Measurements from ENCODE around the gene IL32.

Gene IL32

DNA sequence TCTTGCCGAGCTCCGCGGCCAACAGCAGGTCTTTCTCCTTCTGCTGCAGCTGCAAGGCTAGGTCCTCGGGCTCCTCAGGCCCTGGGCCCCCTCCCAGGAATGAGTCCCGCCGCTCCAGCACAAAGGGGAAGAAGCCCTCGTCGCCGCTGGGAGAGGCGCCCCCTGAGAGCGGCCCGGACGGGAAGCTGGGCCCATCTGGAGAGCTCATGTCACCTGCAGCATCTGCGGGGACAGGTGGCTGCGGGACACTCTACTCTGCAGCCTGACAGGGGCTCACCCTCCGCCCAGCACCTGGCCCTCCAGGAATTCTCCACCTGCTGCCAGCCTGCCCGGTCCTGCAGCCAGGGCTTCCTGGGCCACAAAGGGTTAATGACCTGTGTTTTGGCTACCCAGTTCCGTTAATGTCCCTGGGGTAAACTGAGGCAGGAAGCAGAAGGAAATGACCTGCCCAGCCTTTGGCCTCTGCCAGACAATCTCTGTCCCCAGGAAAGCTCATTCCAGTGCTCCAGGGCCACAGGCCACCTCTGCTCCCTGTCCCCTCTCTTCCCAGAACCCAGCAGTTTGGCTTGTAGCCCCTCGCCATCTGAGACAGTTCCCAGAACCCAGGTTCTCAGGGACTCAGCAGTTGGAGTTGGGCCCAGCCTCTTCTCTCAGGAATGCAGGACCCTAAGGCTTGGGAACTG, 30.0 kb upstream of the IL32 start:
- Histone ChIP-seq H3K4me3 (no peak overlapping the region), H3K36me3 (replicated peaks) (no peaks in the 10 kb centered on the region), H3K4me1 (no peaks in the 10 kb centered on the region), H3K27me3 (ENCODE audit: low read depth) (peaks cover 80% of the 10 kb centered on the region), H3K9me3 (no peaks in the 10 kb centered on the region; the same call in 1 of the 2 replicates)
- DNase-seq (ENCODE audit: low spot score in 2 of 2) = no peak
- in situ Hi-C loops (cut with MboI; ENCODE audit: low sequenced_read_pairs) = no loop called here

DNA sequence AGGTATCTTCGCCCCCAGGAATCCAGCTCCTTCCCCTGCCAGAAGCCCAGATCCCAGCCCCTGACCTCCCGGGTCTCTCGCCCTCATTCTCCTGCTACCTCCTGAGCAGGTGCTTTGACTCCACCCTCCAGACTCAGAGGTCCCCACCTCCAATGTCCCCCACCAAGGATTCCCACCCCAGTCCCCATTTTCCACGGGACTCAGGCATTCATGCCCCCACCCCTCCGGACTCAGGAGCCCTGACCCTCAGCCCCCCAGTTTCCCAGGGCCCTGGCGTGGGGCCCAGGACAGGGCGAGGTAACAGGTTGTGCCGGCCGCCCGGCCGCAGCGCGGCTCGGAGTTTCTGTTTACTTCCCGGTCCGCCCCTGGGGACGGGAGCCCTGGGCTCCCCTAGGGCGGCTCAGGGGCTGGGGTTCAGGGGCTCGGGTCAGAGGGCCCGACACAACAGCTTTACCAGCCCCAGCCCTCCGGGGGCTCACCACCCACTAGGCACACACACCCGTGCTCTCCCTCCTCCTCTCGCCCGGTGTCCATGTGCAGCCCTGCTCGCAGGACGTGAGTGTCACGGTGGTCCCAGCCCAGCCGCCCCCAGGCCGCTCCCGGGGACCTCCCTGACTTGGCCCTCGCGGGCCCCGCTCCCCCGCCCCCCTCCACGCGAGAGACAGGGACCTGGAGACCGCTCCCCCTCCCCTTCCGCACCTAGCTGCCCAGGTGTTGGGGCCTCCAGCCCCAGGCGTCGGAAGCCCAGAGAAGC, 29.3 kb upstream of the IL32 start:
- Histone ChIP-seq H3K36me3 (replicated peaks) (no peaks in the 10 kb centered on the region), H3K4me1 (no peaks in the 10 kb centered on the region), H3K9me3 (no peaks in the 10 kb centered on the region; the same call in 1 of the 2 replicates), H3K4me3 (no peak overlapping the region), H3K27me3 (ENCODE audit: low read depth) (peaks cover 76% of the 10 kb centered on the region)
- in situ Hi-C loops (cut with MboI; ENCODE audit: low sequenced_read_pairs) = no loop called here
- no peak for DNase-seq (ENCODE audit: low spot score in 2 of 2)

DNA sequence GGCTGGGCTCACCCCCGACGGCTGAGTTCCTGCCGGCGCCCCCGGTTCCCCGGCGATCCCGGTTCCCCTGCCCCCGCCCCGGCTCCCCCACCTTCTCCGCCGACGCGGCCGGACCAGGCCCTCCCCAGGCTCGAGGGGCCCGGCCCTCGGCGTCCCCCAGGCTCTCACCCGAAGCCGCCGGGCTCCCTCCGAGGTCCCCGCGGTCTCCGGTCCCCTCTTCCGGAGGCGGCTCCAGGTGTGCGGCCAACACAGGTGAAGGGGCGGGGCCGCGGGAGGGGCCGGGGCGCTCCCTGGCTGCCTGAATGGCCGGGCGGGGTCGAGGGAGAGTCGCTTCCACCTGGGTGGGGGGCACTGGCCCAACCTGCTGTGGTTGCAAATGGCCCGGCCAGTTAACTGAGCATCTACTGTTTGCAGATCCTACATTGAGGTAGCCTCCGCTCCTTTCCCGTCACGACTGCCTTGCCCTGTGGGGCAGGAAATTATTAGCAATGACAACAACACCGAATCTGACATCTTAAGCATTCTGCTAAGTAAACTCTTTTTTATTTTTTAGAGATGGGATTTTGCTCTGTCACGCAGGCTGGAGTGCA, 28.6 kb upstream of the IL32 start, which contains the start of gene BICDL2:
TSS of gene BICDL2 (minus strand) at position 219 of the 590 bp plus-strand sequence. CDS start 1,448 bp downstream, outside the sequence.
- peaks cover 76% of the 10 kb centered on the region for H3K27me3 ChIP-seq (ENCODE audit: low read depth)

DNA sequence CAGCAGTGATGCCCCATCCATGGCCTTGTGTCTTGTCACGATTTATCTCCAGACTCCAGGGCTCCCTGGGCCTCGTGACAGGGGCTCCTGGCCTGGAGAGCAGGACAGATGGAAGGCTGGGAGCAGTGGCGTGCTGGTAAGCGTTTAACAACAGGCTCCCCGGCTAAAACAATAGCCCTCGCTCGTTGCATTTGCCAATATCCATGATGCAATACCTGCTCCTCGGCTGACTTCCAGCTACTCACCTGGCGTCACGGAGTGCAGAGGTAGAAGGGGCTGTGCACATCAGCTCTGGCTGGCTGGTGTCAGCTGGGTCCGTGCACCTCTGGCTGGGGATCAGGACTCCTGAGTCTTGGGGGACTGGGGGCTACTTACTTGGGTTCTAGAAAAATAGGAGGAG, 27.2 kb upstream of the IL32 start:
- peaks cover 61% of the 10 kb centered on the region for H3K27me3 ChIP-seq (ENCODE audit: low read depth)
- no peaks in the 10 kb centered on the region for H3K9me3 ChIP-seq
- no peak overlapping the region for H3K4me3 ChIP-seq
- DNase-seq (ENCODE audit: low spot score in 2 of 2) = no peak
- H3K4me1 ChIP-seq = no peaks in the 10 kb centered on the region
- no peaks in the 10 kb centered on the region for H3K36me3 ChIP-seq (replicated peaks)
- in situ Hi-C loops (cut with MboI; ENCODE audit: low sequenced_read_pairs) = no loop called here

More for the DNA sequence above, 28.6 kb upstream of the IL32 start, which contains the start of gene BICDL2:
- H3K9me3 ChIP-seq = no peaks in the 10 kb centered on the region; the same call in 1 of the 2 replicates
- no peaks in the 10 kb centered on the region for H3K4me1 ChIP-seq
- no peaks in the 10 kb centered on the region for H3K36me3 ChIP-seq (replicated peaks)
- in situ Hi-C loops (cut with MboI; ENCODE audit: low sequenced_read_pairs) = no loop called here
- no peak within 1 kb of the TSS for H3K4me3 ChIP-seq
- no peak for DNase-seq (ENCODE audit: low spot score in 2 of 2)

DNA sequence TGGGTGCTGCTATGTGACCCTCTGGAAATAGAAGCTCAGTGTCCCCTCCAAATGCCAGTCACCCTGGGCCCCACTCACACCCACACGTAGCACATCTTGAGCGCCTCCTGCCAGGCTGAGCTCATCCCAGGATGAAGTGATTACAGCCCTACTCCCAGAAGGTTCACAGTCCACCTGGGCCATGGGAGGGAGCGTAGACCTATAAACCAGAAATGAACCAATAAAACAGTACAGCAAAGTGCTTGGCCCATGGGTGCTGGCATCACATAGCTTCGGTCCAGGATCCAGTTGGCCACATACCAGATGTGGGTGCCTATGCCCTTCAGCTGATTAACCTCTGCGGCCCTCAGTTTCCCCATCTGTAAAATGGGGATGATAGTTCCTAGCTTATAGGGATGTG, 26.5 kb upstream of the IL32 start:
- peaks cover 55% of the 10 kb centered on the region for H3K27me3 ChIP-seq (ENCODE audit: low read depth)
- no peak for DNase-seq (ENCODE audit: low spot score in 2 of 2)
- in situ Hi-C loops (cut with MboI; ENCODE audit: low sequenced_read_pairs) = no loop called here

DNA sequence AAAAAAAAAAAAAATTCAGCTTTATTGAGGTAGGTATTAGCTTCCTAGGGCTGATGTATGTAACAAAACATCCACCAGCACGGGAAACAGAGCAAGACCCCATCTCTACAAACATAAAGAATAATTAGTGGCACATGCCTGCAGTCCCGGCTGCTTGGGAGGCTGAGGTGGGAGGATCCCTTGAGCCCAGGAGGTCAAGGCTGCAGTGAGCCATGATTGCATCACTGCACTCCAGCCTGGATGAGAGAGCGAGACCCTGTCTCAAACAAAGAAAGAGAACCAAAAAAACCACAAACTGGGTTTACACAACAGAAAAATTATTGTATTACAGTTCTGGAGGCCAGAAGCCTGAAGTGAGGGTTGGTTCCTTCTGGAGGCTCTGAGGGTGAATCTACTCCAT, 23.1 kb upstream of the IL32 start:
- H3K9me3 ChIP-seq = no peaks in the 10 kb centered on the region
- no peaks in the 10 kb centered on the region for H3K36me3 ChIP-seq (replicated peaks)
- in situ Hi-C loops (cut with MboI; ENCODE audit: low sequenced_read_pairs) = no loop called here
- no peak for DNase-seq (ENCODE audit: low spot score in 2 of 2)
- peaks cover 2% of the 10 kb centered on the region; the same call in 1 of the 2 replicates for H3K4me1 ChIP-seq
- H3K27me3 ChIP-seq (ENCODE audit: low read depth) = peaks cover 26% of the 10 kb centered on the region
- no peak overlapping the region for H3K4me3 ChIP-seq

More for the DNA sequence above, 26.5 kb upstream of the IL32 start:
- Histone ChIP-seq H3K4me3 (no peak overlapping the region), H3K36me3 (replicated peaks) (no peaks in the 10 kb centered on the region), H3K9me3 (no peaks in the 10 kb centered on the region), H3K4me1 (no peaks in the 10 kb centered on the region)

DNA sequence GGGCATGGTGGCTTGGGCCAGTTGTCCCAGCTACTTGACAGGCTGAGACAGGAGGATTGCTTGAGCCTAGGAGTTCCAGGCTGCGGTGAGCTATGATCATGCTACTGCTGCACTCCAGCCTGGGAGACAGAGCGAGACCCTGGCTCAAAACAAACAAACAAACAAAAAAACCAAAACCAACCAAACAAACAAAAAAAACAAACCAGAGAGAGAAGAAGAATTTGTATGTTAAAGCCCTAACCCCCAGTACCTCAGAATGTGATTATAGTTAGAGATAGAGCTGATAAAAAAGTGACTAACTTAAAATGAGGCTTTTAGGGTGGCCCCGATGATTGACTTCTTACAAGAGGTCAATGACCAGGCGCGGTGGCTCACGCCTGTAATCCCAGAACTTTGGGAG, 20.7 kb upstream of the IL32 start:
- Histone ChIP-seq H3K27me3 (ENCODE audit: low read depth) (peaks cover 4% of the 10 kb centered on the region; the same call in 1 of the 2 replicates), H3K9me3 (no peaks in the 10 kb centered on the region), H3K4me3 (no peak overlapping the region), H3K4me1 (peaks cover 2% of the 10 kb centered on the region; the same call in 1 of the 2 replicates), H3K36me3 (replicated peaks) (no peaks in the 10 kb centered on the region)
- no peak for DNase-seq (ENCODE audit: low spot score in 2 of 2)
- in situ Hi-C loops (cut with MboI; ENCODE audit: low sequenced_read_pairs) = no loop called here

DNA sequence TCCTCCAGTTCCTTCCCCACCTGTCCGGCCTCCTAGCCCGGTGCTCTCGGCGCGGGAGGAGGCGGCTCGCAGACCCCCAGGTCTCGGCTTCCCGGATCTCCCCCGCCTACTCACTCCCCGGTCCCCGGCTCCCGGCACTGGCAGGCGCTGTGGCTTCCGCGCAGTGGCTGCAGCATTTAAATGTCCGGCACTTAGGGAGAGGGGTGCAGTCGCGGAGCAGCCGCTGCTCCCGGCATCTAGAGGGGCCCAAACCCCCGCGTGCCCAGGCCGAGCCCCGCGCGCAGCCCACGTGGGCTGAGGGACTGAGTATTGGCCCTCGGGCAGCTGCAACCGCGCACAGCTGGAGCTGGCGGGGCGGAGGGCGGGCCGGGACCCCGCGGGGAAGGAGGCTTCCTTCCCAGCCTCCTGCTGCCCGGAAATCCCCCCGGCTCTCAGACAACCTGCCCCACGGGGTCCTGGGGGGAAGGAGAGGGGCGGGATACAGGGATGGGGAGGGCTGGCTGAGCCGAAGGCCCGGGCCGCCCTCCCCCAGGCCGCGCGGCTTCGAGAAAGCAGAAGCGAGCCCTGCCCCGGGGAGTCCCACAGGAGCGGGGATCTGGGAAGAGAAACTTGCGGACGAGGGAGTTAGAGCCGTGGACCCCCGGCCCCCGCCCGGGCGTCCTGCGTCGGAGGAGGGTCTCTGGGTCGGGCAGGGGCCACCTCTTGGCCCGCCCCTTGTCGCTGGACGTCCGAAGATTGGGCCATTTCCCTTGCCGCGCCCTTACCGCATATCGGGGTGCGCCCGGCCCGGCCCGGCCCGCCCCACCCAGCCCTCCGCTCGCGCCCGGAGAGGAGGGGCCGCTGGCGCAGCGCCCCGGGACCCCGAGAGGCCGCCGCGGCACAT, 19.4 kb upstream of the IL32 start, which contains the start of gene MMP25:
TSS of gene MMP25 (plus strand) at position 804 of the 883 bp plus-strand sequence. CDS start 357 bp downstream, outside the sequence.
- peaks cover 4% of the 10 kb centered on the region; the same call in 1 of the 2 replicates for H3K27me3 ChIP-seq (ENCODE audit: low read depth)
- peak within 1 kb of the TSS; percentile 48 for H3K4me3 ChIP-seq

DNA sequence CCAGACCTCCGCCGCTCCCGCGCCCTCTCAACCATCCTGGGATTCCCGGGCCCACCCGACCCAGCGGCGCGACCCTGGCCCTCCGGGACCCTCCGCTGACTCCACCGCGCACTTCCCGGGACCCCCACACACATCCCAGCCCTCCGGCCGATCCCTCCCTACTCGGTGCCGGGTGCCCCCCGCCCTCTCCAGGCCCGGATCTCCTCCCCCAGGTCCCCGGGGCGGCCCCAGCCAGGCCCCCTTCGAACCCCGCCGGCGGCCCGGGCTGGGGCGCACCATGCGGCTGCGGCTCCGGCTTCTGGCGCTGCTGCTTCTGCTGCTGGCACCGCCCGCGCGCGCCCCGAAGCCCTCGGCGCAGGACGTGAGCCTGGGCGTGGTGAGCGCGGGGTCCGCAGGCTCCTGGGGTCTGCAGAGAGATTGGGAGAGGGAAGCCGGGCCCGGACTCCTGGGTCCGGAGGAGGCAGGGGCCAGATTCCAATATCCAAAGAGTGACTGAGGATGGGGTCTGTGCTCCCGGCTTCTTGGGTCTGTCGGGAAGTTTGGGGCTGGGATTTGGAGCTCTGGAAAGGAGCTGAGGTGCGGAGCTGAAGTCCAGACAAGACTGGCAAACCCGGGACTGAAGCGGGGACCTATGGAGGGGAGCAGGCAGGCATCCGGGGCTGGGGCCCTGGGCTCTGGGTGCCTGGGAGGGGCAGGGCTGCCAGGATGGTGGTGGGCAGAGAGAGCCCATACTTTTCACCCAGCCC, 18.6 kb upstream of the IL32 start:
- no peak for DNase-seq (ENCODE audit: low spot score in 2 of 2)
- peak overlapping the region; percentile 48 for H3K4me3 ChIP-seq
- H3K36me3 ChIP-seq (replicated peaks) = no peaks in the 10 kb centered on the region
- H3K4me1 ChIP-seq = peaks cover 2% of the 10 kb centered on the region; the same call in 1 of the 2 replicates
- in situ Hi-C loops (cut with MboI; ENCODE audit: low sequenced_read_pairs) = no loop called here
- no peaks in the 10 kb centered on the region for H3K9me3 ChIP-seq
- H3K27me3 ChIP-seq (ENCODE audit: low read depth) = peaks cover 4% of the 10 kb centered on the region; the same call in 1 of the 2 replicates

More for the DNA sequence above, 19.4 kb upstream of the IL32 start, which contains the start of gene MMP25:
- peak in 1 of 2 experiments; percentile 47 for DNase-seq (ENCODE audit: low spot score in 2 of 2)
- Histone ChIP-seq H3K36me3 (replicated peaks) (no peaks in the 10 kb centered on the region), H3K9me3 (no peaks in the 10 kb centered on the region), H3K4me1 (peaks cover 2% of the 10 kb centered on the region; the same call in 1 of the 2 replicates)
- in situ Hi-C loops (cut with MboI; ENCODE audit: low sequenced_read_pairs) = no loop called here

DNA sequence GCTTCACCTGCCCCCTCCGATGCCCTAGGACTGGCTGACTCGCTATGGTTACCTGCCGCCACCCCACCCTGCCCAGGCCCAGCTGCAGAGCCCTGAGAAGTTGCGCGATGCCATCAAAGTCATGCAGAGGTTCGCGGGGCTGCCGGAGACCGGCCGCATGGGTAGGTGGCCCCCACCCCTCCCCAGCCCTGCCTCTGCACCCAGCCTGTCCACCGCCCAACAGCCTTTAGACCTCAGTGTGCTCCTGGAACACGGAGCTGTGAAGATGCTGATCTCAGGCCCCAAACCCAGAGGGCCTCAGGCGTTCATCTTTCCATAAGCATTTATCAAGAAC, 18.1 kb upstream of the IL32 start:
- DNase-seq (ENCODE audit: low spot score in 2 of 2) = no peak
- Histone ChIP-seq H3K9me3 (no peaks in the 10 kb centered on the region), H3K4me3 (peak overlapping the region; percentile 48; the same call in 1 of the 2 replicates), H3K27me3 (ENCODE audit: low read depth) (peaks cover 4% of the 10 kb centered on the region; the same call in 1 of the 2 replicates), H3K36me3 (replicated peaks) (no peaks in the 10 kb centered on the region), H3K4me1 (peaks cover 2% of the 10 kb centered on the region; the same call in 1 of the 2 replicates)
- in situ Hi-C loops (cut with MboI; ENCODE audit: low sequenced_read_pairs) = no loop called here

DNA sequence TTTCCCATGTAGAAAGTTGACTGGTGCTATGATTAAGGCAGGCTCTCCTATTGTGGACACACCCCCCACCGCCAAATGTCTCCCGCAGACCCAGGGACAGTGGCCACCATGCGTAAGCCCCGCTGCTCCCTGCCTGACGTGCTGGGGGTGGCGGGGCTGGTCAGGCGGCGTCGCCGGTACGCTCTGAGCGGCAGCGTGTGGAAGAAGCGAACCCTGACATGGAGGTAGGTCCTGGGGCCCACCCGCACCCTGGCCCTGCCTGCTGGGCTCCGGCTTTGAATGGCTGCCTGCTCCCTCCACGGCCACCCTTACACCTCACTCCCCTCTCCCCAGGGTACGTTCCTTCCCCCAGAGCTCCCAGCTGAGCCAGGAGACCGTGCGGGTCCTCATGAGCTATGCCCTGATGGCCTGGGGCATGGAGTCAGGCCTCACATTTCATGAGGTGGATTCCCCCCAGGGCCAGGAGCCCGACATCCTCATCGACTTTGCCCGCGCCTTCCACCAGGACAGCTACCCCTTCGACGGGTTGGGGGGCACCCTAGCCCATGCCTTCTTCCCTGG, 15.4 kb upstream of the IL32 start:
- H3K4me3 ChIP-seq = no peak overlapping the region
- H3K9me3 ChIP-seq = no peaks in the 10 kb centered on the region
- H3K27me3 ChIP-seq (ENCODE audit: low read depth) = peaks cover 4% of the 10 kb centered on the region; the same call in 1 of the 2 replicates
- DNase-seq (ENCODE audit: low spot score in 2 of 2) = no peak
- H3K36me3 ChIP-seq (replicated peaks) = no peaks in the 10 kb centered on the region; the same call in 1 of the 2 replicates
- H3K4me1 ChIP-seq = peaks cover 2% of the 10 kb centered on the region; the same call in 1 of the 2 replicates
- in situ Hi-C loops (cut with MboI; ENCODE audit: low sequenced_read_pairs) = no loop called here

DNA sequence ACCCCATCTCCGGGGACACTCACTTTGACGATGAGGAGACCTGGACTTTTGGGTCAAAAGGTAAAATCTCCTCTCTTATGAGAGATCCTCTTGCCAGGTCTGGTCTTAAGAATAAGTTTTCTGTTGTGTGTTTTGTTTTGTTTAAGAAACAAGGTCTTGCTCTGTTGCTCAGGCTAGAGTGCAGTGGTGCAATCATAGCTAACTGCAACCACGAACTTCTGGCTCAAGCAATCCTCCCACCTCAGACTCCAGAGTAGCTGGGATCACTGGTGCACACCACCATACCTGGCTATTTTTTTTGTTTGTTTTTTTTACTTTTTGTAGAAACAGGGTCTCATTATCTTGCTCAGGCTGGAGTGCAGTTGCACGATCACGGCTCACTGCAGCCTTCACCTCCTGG, 15.0 kb upstream of the IL32 start:
- Histone ChIP-seq H3K4me3 (no peak overlapping the region), H3K9me3 (no peaks in the 10 kb centered on the region), H3K27me3 (ENCODE audit: low read depth) (peaks cover 4% of the 10 kb centered on the region; the same call in 1 of the 2 replicates), H3K4me1 (no peaks in the 10 kb centered on the region), H3K36me3 (replicated peaks) (no peaks in the 10 kb centered on the region; the same call in 1 of the 2 replicates)
- DNase-seq (ENCODE audit: low spot score in 2 of 2) = no peak
- in situ Hi-C loops (cut with MboI; ENCODE audit: low sequenced_read_pairs) = no loop called here
